EH (cell line): ENCODE measurements around the gene MARCHF6.
"Not testable (repeated sequence)": the region's sequence is repeated elsewhere in the genome, so short reads cannot be mapped to it uniquely, and the experiment has no call there.

ENCODE experiments used
- DNase-seq: peaks from one replicate; pipeline ENCODE4 v3.0.0-alpha.2; 2015; ENCODE audit warnings: low read depth

Gene MARCHF6

DNA sequence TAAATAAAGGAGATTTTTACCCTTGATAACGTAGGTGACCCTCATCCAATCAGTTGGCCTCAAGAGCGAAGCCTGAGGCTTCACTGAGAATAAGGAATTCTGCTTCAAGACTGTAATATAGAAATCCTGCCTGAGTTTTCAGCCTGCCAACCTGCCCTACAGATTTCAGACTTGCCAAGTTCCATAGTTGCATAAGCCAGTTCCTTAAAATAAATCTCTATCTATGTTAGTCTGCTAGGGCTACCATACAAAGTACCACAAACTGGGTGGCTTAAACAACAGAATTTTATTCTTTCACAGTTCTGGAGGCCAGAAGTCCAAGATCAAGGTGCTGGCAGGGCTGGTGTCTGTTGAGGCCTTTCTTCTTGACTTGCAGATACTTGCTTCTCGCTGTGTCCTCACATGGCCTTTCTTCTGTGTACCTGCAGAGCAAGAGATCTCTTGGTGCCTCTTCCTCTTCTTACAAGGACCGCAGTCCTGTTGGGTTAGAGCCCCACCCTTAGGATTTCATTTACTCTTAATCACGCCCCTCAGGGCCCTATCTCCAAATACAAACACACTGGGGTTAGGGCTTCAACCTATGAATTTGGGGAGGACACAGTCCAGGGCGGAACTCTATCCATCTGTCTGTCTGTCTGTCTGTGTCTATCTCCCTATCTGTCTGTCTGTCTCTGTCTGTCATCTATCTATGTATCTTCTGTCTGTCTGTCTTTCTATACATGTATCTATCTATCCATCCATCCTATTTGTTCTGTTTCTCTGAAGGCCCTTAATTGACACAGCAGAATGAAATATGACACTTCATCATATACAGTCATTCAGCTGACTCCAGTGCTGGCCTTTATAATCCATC lies 28.8 kb upstream of the MARCHF6 start:
- DNase-seq: no peak

DNA sequence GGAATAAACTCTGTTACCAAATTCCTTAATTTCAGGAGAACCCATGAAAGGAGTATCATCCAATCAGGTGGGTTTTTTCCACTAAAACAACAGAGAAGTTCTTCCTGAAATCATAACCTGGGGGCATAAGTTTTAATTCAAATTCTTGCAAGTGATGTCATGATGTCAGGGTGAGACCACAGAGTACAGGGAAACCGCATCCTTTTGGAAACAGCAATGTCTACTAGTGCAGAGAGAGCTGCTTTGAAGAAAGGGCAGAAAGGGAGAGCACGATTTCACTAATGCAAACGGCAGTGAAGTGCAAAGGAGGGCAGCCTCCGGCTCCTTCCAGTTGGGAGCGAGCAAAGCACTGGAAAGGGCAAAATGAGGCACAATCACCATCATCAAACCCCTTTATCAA lies 25.2 kb upstream of the MARCHF6 start:
- peak; percentile 73 for DNase-seq

DNA sequence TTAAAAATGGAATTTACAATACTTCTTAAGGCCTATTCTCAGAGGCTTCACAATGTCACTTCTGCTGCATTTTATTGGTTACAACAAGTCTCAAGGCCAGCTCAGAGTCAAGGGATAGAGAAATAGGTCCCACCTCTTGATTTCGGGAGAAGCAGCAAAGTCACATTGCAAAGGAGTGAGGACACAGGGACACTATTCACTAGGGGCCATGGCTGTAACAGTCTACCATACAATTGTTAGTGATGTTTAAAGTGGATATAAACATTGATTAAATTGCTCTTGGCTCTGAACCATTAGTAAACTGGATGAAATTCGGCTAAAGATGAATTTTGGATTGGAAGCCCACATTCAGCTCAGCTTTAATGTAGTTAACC lies 24.1 kb upstream of the MARCHF6 start:
- DNase-seq: no peak

DNA sequence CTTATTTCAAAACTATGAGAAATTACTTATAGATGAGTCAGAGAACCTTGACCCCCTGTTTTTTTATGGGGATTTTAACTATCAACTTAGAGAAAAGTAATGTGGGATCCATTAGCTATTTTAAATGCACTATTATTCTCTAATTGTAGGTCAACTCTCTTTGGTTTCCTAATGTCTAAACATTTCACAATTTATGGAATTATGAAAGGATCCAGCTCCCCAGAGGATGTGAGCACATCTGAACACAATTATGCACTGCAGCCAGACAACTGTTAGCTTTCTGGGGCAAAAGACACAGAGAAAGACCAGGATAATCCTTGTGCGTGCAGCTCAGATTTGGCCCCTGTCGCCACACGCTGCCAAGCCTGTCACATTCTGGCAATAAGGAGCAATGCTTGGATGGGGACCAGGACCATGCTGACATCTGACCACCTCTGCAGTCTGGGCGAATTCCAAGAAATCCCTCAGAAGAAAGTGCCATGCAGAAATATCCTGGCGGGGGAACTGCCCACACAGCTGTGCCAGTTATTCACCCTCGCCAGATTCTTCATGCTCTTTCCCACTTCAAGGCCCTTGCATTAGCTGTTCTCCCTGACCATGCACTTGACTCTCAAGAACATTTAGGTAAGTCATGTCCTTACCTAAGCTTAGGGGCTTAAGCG lies 23.5 kb upstream of the MARCHF6 start:
- DNase-seq: peak; percentile 92

DNA sequence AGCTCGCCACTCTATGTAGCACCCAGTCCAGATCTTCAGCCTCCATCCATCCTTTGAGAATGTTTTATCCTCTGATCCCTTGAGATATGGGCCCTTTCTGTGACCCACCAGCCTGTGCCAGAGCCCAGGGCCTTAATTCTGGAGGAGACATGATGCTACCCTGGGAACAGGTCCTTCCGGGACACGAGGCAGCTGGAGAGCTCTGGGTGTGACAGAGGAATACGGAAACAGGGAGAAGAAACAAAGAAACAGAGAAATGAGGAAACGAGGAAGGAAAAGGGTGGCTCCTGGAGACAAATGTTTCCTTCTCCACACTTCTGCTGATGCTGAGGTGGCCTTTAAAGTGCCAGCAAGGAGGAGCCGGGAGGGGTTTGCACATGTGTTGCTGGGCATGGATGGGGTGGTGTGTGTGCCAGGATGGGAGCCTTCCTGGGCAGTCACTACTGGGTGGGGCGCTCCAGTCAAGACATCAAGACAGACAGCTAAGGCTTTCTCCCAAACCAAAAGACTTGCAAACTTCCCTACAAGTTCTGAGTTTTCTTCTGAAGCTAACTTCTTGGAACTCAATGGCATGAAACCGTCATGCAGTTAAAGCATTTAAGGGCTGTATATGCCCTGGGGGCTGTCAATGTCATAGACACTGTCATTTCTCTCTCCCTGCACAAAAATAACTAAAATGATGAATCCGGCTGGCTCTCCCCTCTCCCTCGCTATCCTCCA lies 22.8 kb upstream of the MARCHF6 start:
- peak; percentile 17 for DNase-seq

DNA sequence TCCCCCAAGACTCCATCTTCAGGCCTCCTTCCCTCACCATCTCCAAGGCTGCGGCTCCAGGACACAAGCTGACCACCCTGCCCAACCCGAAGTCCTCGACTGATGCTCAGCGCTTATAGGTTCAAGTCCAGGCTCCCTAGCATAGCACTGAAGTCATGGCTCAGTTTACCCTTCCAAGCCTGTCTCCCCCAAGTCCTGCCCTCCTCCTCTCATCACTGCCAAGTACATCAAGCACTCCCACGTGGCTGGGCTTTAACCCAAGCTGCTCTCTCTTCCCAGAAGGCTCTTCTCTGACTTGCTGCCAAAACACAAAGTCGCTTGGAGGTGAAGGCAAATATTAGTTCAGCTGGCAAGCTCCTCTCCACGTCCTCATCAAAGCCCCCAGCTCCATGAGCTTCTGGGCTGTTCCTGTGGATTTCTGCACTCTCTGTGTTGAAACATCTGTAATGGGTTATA lies 22.1 kb upstream of the MARCHF6 start:
- DNase-seq: peak; percentile 79

DNA sequence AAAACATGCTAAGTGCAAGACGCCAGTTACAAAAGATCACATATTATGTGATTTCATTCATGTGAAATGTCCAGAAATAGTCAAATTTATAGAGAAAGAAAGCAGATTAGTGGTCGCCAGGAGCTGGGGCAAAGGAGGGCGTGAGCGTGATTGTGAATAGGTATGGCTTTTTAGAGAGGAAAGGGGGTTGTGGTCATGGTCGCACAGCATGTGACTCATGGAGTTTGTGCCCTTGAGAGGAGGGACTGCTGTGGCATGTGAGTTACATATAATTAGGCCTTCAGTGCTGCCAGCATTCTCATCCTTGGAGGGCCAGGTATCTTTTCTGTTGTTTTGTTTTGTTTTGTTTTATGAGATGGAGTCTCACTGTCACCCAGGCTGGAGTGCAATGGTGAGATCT lies 21.2 kb upstream of the MARCHF6 start:
- DNase-seq: no peak

DNA sequence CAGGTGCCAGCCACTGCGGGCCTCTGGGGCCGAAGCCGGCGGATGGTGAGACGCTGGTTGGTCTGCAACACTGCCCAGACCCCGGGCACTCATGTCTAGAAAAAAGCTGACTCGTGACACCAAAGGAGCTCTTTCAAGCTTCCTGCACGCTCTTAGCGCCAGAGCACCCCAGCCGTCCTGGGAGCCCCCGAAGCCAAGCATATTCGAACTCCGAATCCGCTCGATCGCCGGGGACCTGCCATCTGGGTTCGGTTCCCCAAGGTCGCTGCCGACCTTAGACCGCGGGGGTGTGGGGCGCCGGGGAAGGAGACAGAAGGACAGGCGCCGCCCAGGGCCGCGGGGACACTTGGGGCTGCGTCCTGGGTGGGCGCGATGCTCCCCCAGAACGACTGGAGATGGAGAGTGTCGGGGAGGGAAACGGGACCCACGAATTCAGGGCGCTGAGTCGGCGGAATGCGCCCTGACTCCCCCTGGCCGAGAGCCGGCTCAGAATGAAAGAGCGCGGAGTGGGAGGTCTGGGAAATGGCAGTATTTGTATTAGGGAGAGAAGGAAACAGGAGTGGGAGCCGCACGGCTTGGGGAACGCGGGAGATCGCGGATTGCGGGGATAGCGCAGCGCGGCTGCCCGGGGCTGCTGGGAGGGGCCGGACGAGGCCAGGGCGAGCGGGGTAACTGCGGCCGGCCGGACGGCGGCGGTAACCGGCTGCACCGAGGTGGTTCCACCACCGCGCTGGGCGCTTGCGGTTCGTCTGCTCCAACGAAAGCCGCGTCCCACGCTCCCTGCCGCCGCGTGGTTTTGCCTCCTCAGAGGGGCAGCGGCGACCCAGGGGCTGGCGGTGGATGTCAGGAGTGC lies 20.1 kb upstream of the MARCHF6 start:
- DNase-seq: peak; percentile 50

DNA sequence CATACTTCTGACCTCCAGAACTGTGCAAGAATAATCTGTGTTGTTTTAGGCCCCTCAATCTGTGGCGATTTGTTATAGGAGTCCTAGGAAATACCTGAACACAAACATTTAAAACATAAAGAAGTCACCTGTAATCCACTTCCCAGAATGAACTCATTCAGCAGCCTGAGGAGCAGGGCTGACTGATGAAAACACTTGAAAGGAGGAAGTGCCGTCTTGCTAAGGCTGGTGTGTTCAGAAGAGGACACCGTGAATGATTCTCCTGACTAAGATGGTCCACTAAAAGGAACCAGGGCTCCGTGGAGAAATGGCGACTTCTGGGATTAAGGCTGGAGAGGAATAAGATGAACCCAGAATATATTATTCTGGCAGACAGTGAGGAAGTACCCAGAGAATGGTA lies 18.7 kb upstream of the MARCHF6 start:
- no peak for DNase-seq

DNA sequence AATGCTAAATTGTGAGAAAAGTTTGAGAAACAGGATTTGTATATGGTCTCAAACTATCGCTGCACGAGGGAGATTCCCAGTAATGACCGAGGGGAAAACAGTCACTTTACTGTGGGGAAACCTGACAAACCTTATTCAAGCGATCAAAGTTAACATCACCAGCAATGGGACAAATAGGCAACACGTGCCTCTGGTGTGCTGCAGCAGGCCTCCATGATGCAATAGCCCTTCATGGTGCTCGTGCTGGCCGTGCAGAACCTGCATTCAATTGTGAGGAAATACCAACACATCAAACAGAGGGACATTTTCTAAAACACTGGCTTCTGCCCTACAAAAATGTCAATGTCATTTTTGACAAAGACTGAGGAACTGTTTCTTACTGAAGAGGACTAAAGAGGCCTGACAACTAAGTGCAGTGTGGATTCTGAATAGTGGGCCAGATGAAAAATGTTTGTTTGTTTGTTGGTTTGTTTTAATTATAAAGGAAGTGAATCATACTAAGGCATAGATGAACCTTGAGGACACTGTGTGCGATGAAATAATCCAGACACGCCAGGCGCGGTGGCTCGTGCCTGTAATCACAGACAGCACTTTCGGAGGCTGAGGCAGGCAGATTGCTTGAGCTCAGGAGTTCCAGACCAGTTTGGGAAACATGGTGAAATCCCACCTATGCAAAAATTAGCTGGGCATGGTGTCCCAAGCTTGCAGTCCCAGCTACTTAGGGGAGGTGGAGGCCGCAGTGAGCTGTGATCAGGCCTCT lies 17.6 kb upstream of the MARCHF6 start:
- no peak for DNase-seq

DNA sequence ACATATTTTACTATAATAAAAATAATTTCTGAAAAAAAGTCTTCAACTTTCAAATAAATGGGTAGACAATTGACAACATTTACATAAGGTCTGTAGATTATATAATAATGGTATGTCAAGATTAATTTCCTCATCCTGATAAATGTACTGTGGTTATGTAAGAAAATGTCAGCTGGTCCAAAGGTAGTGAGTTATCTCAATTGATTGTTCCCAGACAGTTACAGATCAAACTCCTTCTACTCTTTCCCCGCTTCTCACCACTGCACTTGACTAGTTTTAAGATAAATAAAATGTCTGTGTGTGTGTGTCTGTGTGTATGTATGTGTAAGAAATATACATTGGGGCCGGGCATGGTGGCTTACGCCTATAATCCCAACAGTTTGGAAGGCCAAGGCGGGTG lies 16.4 kb upstream of the MARCHF6 start:
- no peak for DNase-seq

DNA sequence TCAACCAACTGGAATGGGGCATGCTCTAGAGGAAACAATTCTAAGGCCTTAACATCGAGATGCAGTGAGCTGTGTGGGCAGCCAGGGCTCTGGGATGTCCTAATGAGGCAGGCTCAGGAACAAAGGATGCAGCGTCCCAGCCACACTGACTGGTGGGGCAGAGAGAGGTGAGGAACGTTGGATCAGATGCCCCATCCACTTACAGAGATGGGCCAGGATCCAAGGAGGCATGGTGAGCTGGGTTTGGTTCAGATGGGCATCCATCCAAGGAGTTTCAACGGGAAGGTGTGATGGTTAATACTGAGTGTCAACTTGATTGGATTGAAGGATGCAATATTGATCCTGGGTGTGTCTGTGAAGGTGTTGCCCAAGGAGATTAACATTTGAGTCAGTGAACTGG lies 15.5 kb upstream of the MARCHF6 start:
- no peak for DNase-seq

DNA sequence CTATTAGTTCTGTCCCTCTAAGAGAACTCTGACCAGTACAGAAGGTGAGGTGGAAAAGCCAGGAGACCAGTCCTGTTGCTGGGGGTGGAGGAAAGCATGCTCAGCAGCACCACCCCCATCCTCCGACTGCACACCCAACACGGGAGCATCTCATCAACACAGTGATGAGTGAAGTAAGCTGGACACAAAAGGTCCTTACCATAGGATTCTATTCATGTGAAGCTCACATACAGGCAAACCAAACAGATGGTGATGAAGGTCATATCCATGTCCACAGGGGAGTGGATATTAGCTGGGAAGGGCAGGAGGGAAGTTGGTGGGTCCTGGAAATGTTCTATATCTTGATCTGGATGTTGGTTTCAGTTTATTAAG lies 14.8 kb upstream of the MARCHF6 start:
- DNase-seq: no peak

DNA sequence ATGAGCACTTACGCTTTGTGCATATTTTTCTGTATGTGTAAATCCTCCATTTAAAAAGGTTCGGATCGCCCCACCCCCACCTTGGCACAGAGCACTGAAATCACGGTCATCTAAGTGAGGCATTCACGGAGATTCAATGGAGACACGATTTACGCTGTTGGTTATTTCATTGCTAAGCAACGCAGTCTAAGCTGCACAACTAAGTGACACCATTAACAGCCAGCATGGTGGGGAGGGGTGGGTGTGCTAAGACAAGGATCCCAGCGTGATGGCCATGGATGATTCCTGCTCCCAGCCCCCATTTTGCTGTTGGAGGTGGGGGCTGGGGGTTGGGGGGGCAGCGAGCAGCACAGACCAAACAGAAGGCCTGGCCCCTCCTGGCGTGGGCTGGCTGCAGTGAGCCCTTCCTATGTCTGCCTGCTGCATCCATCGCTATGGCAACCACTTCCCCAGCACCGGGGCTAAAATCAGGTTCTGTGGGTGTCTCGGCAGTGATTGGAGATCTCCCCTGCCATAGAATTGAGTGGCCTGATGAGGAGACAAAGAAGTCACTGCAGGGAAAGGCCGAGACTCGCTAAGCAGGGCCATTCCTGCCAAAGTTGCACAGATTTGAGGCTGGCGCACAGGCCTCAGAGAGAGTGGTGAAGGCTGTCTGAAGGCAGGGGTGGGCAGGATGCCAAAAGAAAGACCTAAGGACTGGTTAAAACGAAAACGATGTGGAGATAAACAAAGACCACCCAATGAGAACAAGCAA lies 14.3 kb upstream of the MARCHF6 start:
- DNase-seq: no peak

DNA sequence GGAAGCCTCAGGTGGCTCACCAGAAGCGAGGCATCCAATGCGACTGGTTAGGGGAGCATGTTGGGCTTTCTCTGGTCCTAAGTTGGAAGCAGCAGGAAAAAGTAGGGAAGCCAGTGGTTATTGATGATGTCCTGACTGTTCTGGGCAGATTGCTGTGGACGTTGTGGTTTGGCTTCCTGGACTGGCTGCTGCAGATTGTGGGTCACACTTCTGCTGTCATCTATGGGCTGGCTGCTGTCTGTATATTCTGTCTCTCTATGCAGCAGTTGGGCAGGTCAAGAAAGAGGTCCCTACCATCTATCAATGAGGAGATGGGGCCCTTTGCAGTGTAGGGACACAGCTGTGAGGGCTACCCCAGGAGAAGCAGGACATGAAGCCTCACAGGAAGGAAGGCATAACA lies 13.5 kb upstream of the MARCHF6 start:
- DNase-seq: no peak

DNA sequence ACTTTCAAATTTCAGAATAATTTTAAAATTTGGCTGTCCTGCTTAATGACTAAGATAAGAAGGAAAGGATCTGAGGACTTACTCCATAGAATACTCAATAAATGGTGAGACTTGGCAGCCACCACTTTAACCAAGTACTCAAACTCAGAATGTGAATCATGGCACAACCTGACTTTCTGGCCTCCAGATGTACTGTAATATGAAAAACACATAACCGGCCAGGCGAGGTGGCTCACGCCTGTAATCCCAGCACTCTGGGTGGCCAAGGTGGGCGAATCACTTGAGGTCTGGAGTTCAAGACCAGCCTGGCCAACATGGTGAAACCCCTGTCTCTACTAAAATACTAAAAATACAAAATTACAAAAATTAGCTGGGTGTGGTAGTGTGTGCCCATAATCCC lies 10.0 kb upstream of the MARCHF6 start:
- DNase-seq: peak; percentile 20

DNA sequence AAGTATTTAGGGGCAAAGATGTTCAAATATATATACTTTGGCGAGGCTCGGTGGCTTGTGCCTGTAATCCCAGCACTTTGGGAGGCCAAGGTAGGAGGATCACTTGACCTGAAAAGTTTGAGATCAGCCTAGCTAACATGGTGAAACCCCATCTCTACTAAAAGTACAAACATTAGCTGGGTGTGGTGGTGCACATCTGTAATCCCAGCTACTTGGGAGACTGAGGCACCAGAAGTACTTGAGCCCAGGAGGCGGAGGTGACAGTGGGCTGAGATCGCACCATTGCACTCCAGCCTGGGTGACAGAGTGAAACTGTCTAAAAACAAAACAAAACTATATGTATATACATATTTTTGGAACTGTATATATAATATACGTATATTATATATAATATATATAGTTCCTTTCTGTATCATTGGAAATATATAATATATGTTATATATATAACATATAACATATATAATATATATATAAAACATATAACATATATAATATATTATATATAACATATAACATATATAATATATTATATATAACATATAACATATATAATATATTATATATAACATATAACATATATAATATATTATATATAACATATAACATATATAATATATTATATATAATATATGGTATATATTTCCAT lies 8.9 kb upstream of the MARCHF6 start:
- DNase-seq: not testable (repeated sequence)

DNA sequence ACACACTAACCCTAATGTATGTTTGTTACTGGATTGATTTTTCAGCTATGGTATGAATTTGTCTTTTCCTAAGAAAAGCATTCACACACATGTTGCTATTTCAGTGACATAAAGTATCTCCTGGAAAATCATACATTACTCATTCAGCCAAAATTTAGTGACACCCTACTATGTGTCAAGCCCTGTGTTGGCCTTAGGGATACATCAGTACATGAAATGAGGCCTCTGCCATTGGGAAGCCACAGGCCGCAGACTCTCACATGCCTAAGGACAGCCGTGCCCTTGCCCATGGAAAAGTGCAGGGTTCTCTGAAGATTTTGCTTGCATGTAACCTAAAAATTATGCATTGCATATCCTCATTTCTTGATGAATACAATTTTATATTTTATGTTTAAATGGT lies 5.2 kb upstream of the MARCHF6 start:
- DNase-seq: no peak

DNA sequence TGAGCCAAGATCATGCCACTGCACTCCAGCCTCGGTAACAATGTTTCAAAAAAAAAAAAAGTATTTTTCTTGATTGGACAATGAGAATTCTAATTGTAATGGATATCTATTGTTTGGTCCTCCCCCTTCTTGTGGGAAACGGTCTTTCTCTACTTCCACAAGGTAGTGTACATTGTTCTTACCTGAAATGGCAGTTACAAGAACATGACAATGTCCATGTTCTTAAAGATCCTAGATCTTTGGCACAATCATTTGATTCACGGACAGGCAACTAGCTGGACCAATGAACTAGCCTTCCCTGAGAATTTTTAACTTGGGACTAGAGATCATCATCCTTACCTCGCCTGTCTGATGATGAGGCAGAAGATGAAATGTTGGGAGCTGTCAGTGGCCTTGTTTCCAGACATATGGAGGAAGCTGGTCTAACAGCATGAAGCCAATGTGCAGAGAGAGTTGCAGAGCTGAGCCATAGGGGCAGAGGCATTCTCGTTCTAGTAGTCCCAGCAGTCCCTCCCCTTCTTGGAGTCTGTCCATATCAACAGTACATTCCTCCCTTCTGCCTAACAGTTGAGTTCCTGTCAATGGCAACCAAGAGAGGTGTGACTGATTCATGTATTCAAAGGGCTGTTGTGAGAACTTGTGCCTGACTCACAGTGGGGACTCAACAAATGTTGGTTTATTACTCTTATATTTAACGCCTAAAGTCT lies 2.1 kb upstream of the MARCHF6 start:
- DNase-seq: peak; percentile 89
